ENCODE data around the gene UGGT2. TPM values are rescaled to one million over a fixed set of nuclear protein-coding genes. Genes with fewer than 3 reads are reported as not detected.

Gene UGGT2
- total RNA-seq, 4 donors from 2014 or later: 7.7 to 35.3 (median 11.1) TPM

DNA sequence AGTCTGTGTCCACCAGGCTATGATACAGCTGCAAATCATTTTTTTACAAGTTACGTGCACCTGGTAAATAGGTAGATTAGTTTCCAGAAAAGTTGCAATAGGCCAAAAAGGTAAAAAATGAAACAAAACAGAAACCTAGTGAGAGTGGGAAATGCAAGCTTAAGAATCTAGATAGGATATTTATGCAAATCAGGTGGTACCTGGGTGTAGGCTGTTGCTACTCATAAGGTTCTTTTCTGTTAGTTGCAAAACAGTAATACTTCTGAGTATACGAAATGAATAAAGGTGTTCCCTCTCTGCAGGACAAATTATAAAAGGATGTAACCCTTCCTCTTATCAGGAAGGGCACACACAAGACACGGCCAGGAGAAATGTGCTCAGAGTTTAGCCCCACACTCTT lies 97.9 kb downstream of the UGGT2 start:
- intact Hi-C loops (cut with DNase I): no loop called here

GRCh38 chr13:95954266-95954665 lies 98.9 kb downstream of the UGGT2 start:
- Histone ChIP-seq H3K36me3 (peaks cover 0 to 14% (median 0%) of the 10 kb centered on the region in 3 donors), H3K9me3 (no peaks in the 10 kb centered on the region), H3K27me3 (no peaks in the 10 kb centered on the region), H3K27ac (no peak overlapping the region), H3K4me1 (no peaks in the 10 kb centered on the region), H3K4me3 (no peak overlapping the region)
- no peak for DNase-seq
- intact Hi-C loops (cut with DNase I): no loop called here
- no peak for TF ChIP-seq POLR2A (IDR thresholded peaks at IDR 0.05)
- TF ChIP-seq CTCF (IDR thresholded peaks at IDR 0.05): no peak

More for the DNA sequence above, 97.9 kb downstream of the UGGT2 start:
- no peak for DNase-seq
- WGBS, 2 donors: 83 to 84% methylated on average over 3 of the region's 3 CpGs
- H3K4me1 ChIP-seq: no peaks in the 10 kb centered on the region
- H3K4me3 ChIP-seq: no peak overlapping the region
- H3K27me3 ChIP-seq: no peaks in the 10 kb centered on the region
- H3K27ac ChIP-seq: no peak overlapping the region
- H3K36me3 ChIP-seq: peaks cover 0 to 13% (median 0%) of the 10 kb centered on the region in 3 donors
- TF ChIP-seq POLR2A (IDR thresholded peaks at IDR 0.05): no peak
- TF ChIP-seq CTCF (IDR thresholded peaks at IDR 0.05): no peak
- H3K9me3 ChIP-seq: peaks cover 0 to 3% (median 0%) of the 10 kb centered on the region in 3 donors

DNA sequence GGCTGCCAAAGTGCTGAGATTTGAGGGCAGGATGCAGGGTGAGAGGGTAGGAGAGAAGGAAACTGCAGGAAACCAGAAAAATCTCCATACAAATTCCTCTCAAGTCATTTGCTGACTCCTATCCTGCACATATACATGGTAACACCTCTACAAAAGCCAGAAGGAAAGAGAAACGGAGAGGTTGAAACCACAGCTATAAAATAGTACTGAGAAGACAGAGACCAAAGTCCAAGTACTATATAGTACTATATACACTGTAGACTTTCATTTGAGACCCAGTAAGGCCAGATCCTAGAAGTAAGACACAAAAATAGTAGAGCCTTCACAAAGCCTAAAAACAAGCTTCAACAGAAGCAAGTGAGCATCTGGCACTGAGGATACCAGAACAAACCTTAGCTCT lies 103.1 kb downstream of the UGGT2 start:
- intact Hi-C loops (cut with DNase I): no loop called here
- no peak for DNase-seq
- Histone ChIP-seq H3K9me3 (no peaks in the 10 kb centered on the region), H3K4me1 (no peaks in the 10 kb centered on the region), H3K4me3 (no peak overlapping the region), H3K36me3 (peaks cover 0 to 12% (median 0%) of the 10 kb centered on the region in 3 donors), H3K27me3 (no peaks in the 10 kb centered on the region), H3K27ac (no peak overlapping the region)
- no peak for TF ChIP-seq CTCF (IDR thresholded peaks at IDR 0.05)
- TF ChIP-seq POLR2A (IDR thresholded peaks at IDR 0.05): no peak
- 93% methylated on average over 1 of the region's 1 CpG for WGBS, 2 donors

- WGBS, 2 donors: 50 to 59% methylated on average over 2 of the region's 2 CpGs
- no peak for TF ChIP-seq CTCF (IDR thresholded peaks at IDR 0.05)
- no peak for TF ChIP-seq POLR2A (IDR thresholded peaks at IDR 0.05)
- no peaks in the 10 kb centered on the region for H3K27me3 ChIP-seq
- peaks cover 0 to 12% (median 0%) of the 10 kb centered on the region in 3 donors for H3K36me3 ChIP-seq
- H3K4me3 ChIP-seq: no peak overlapping the region
- H3K9me3 ChIP-seq: no peaks in the 10 kb centered on the region
- intact Hi-C loops (cut with DNase I): no loop called here
- H3K27ac ChIP-seq: no peak overlapping the region
- no peaks in the 10 kb centered on the region for H3K4me1 ChIP-seq
- no peak for DNase-seq
Observed at GRCh38 chr13:95948656-95949055, 104.5 kb downstream of the UGGT2 start.

GRCh38 chr13:95937714-95938320 lies 115.4 kb downstream of the UGGT2 start:
- Histone ChIP-seq H3K4me3 (no peak overlapping the region), H3K27me3 (no peaks in the 10 kb centered on the region), H3K27ac (no peak overlapping the region), H3K9me3 (no peaks in the 10 kb centered on the region), H3K4me1 (no peaks in the 10 kb centered on the region), H3K36me3 (peaks cover 0 to 61% (median 4%) of the 10 kb centered on the region in 3 donors)
- TF ChIP-seq CTCF (IDR thresholded peaks at IDR 0.05): no peak
- no peak for TF ChIP-seq POLR2A (IDR thresholded peaks at IDR 0.05)
- WGBS, 2 donors: 52 to 74% methylated on average over 4 of the region's 4 CpGs
- DNase-seq: no peak
- intact Hi-C loops (cut with DNase I): no loop called here

Data from esophagus squamous epithelium (tissue), 5 donors.